ENCODE data around the gene KDM5B. TPM values are rescaled to one million over a fixed set of nuclear protein-coding genes. Genes with fewer than 3 reads are reported as not detected.
"Not testable (repeated sequence)": the region's sequence is repeated elsewhere in the genome, so short reads cannot be mapped to it uniquely, and the experiment has no call there.

Gene KDM5B
- total RNA-seq, 1 donor from 2014 or later, result 93.4 TPM

DNA sequence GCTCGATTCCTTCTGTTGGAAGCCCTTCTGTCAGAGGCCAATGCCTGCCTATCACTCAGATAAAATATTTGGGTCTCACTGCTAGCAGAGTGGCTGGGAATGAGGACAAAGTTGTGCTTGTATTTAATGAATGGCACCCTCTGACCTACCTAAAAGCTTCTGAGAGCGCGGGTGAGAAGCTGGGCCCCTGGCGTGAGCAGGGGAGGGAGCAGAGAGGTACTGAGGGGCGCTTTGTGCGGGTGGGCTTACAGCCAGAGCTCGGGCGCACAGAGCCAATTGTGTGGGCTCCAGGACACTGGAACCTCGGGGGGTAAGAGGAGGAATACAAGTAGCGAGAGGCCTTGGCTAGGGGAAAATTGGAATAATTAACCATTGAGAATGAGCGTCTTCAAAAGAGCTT lies 34.9 kb upstream of the KDM5B start:
- Histone ChIP-seq H3K27me3 (ENCODE audit: control insufficient read depth in 3 of 3, insufficient read depth in 3 of 3, low read length in 3 of 3) (peaks cover 0 to 6% (median 0%) of the 10 kb centered on the region in 3 donors), H3K9me3 (ENCODE audit: control insufficient read depth in 3 of 3, low read length in 3 of 3) (no peaks in the 10 kb centered on the region), H3K27ac (ENCODE audit: low read depth, low read length) (no peak overlapping the region), H3K36me3 (ENCODE audit: control insufficient read depth in 3 of 3, insufficient read depth in 3 of 3, low read length in 3 of 3) (no peaks in the 10 kb centered on the region), H3K4me3 (ENCODE audit: low read length in 3 of 3) (no peak overlapping the region), H3K4me1 (ENCODE audit: control insufficient read depth in 3 of 3, insufficient read depth in 3 of 3, low read length in 3 of 3) (no peaks in the 10 kb centered on the region), H3K9ac (ENCODE audit: low read depth in 1 of 3, low read length in 3 of 3) (no peak overlapping the region)

DNA sequence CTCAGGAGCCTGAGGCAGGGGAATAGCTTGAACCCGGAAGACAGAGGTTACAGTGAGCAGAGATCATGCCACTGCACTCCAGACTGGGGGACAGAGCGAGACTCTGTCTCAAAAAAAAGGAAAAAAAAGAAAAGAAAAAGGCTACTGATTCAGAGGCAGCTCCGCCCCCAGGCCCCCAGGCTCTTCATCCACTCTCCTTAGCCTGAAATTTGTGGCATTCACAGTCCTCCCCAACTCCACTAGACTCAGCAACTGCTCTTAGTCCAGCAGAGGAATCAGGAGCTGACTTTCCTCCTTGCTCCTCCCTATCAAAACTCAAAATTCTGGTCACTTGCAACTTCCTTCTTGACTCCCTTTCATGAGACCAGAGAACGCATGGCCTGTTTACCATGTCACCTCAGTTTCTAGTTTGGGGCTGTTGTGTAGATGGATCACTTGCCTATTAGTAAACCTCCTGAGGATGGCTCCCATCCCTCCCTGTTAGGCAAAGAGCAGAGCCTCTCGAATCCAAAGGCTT lies 29.6 kb upstream of the KDM5B start:
- no peaks in the 10 kb centered on the region for H3K9me3 ChIP-seq (ENCODE audit: control insufficient read depth in 3 of 3, low read length in 3 of 3)
- no peak overlapping the region for H3K27ac ChIP-seq (ENCODE audit: low read depth, low read length)
- no peak overlapping the region for H3K9ac ChIP-seq (ENCODE audit: low read depth in 1 of 3, low read length in 3 of 3)
- no peaks in the 10 kb centered on the region for H3K4me1 ChIP-seq (ENCODE audit: control insufficient read depth in 3 of 3, insufficient read depth in 3 of 3, low read length in 3 of 3)
- H3K27me3 ChIP-seq (ENCODE audit: control insufficient read depth in 3 of 3, insufficient read depth in 3 of 3, low read length in 3 of 3), result peaks cover 0 to 11% (median 9%) of the 10 kb centered on the region in 3 donors
- no peak overlapping the region for H3K4me3 ChIP-seq (ENCODE audit: low read length in 3 of 3)
- no peaks in the 10 kb centered on the region for H3K36me3 ChIP-seq (ENCODE audit: control insufficient read depth in 3 of 3, insufficient read depth in 3 of 3, low read length in 3 of 3)

DNA sequence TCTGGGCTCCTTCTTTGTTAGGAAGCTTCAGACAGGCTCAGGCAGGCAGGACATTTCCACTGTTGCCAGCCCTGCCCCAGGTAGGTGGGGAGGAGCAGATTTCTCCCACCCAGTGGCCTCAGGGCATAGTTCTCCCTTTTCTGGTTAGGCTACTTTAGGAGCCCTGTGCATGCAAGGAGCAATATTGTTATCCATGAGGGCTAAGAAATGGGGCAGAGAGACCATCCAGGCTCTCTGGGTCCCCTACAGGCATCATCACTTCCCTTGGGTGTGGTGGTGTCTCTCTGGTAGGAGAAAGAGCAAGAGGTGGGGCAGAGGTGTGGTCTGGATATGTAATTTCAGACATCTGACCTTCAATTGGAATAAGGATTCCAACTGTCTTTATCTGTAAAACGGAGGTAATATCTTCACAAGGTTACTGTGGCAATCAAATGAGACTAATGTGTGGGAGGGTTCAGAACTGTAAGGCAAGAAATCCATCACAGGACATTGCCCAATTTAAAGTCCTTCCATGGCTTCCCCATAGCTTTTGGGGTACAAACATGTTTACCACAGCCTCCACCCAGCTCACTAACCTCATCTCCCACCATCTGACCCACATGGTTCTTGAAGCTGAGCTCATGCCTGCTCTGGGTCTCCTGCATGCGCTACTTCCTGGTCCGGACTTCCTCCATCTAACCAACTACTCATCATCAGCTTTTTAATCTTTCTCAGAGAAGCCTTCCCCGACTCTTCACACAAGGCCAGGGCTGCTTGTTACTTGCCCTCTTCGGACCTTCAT lies 28.6 kb upstream of the KDM5B start:
- no peaks in the 10 kb centered on the region for H3K9me3 ChIP-seq (ENCODE audit: control insufficient read depth in 3 of 3, low read length in 3 of 3)
- H3K36me3 ChIP-seq (ENCODE audit: control insufficient read depth in 3 of 3, insufficient read depth in 3 of 3, low read length in 3 of 3), result no peaks in the 10 kb centered on the region
- peaks cover 0 to 11% (median 9%) of the 10 kb centered on the region in 3 donors for H3K27me3 ChIP-seq (ENCODE audit: control insufficient read depth in 3 of 3, insufficient read depth in 3 of 3, low read length in 3 of 3)
- H3K4me3 ChIP-seq (ENCODE audit: low read length in 3 of 3), result no peak overlapping the region
- H3K9ac ChIP-seq (ENCODE audit: low read depth in 1 of 3, low read length in 3 of 3), result no peak overlapping the region
- H3K4me1 ChIP-seq (ENCODE audit: control insufficient read depth in 3 of 3, insufficient read depth in 3 of 3, low read length in 3 of 3), result no peaks in the 10 kb centered on the region
- H3K27ac ChIP-seq (ENCODE audit: low read depth, low read length), result no peak overlapping the region

DNA sequence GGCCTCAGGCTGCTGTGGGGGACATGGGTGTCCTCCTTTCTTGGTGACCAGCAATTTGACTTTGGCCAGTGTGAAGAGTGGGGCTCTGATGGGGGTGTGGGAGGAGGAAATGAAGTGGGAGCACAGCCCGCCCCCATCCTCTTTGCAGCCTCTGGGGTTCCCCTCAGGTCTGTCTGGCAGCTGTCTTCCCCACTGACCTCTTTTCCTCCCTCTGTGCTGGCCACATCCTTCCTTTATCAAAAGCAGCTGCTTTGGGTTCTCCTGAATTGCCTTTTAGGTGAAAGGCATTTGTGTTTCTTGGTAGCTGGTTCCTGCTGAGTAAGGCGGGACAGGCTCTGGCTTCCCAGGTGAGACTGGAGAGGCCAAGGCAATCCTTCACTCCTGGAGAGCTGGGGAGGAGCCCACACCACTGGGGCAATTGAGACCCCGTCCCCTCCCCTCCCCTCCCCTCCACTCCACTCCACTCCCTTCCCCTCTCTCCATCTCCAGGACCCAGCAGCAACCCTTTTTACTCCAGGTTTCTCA lies 27.4 kb upstream of the KDM5B start:
- H3K9me3 ChIP-seq (ENCODE audit: control insufficient read depth in 3 of 3, low read length in 3 of 3), result no peaks in the 10 kb centered on the region
- H3K4me1 ChIP-seq (ENCODE audit: control insufficient read depth in 3 of 3, insufficient read depth in 3 of 3, low read length in 3 of 3), result no peaks in the 10 kb centered on the region
- H3K4me3 ChIP-seq (ENCODE audit: low read length in 3 of 3), result no peak overlapping the region
- no peaks in the 10 kb centered on the region for H3K36me3 ChIP-seq (ENCODE audit: control insufficient read depth in 3 of 3, insufficient read depth in 3 of 3, low read length in 3 of 3)
- H3K27ac ChIP-seq (ENCODE audit: low read depth, low read length), result no peak overlapping the region
- no peak overlapping the region for H3K9ac ChIP-seq (ENCODE audit: low read depth in 1 of 3, low read length in 3 of 3)
- peaks cover 0 to 11% (median 9%) of the 10 kb centered on the region in 3 donors for H3K27me3 ChIP-seq (ENCODE audit: control insufficient read depth in 3 of 3, insufficient read depth in 3 of 3, low read length in 3 of 3)

DNA sequence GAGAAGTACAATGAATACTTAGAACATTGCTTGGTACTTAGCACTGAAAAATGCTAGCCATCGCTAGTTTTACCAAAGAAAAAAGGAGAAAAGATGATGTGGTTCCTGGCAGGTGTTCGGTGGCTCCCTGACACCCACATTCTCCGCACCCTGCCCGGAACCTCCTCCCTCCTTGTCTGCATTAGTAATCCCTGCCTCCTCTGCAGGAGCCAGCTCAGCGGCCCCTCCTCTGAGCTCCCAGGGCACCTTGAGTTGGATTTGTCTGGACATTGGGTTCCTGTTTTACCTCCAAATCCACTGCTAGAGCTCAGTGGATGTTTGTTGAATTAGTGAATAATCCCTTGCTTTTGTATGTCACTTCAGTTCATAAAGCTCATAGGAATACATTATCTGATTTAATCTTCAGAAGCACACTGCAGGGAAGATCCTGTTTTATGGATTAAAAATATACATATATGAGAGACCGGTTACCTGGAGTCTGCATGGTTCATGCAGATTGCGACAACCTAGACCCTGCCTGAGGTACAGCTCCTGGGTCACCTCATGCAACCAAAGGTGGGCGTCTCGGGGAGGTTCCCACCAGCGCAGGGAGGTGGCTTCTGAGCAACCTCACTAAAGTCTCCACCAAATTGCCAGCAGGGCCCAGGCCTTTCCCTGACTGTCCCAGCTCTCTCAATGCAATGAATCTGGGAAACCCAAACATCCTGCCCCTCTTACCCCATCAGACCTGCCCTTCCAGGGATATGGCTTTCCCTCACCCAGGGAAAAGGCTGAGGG lies 26.7 kb upstream of the KDM5B start:
- Histone ChIP-seq H3K4me1 (ENCODE audit: control insufficient read depth in 3 of 3, insufficient read depth in 3 of 3, low read length in 3 of 3) (no peaks in the 10 kb centered on the region), H3K9ac (ENCODE audit: low read depth in 1 of 3, low read length in 3 of 3) (no peak overlapping the region), H3K27me3 (ENCODE audit: control insufficient read depth in 3 of 3, insufficient read depth in 3 of 3, low read length in 3 of 3) (peaks cover 0 to 11% (median 9%) of the 10 kb centered on the region in 3 donors), H3K9me3 (ENCODE audit: control insufficient read depth in 3 of 3, low read length in 3 of 3) (no peaks in the 10 kb centered on the region), H3K36me3 (ENCODE audit: control insufficient read depth in 3 of 3, insufficient read depth in 3 of 3, low read length in 3 of 3) (no peaks in the 10 kb centered on the region), H3K27ac (ENCODE audit: low read depth, low read length) (no peak overlapping the region), H3K4me3 (ENCODE audit: low read length in 3 of 3) (no peak overlapping the region)

DNA sequence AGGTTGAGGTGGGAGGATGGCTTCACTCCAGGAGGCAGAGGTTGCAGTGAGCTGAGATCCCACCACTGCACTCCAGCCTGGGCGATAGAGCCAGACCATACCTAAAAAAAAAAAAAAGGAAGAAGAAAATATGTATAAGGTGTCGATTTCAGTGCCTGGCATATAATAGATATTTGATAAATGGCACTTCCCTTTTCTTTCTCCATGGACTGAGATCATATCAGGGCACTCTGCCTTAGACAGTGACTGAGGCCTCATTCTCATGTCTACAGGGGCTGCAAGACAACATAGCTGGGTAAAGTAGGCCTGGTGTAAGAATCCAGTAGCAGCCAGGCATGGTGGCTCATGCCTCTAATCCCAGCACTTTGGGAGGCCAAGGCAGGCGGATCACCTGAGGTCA lies 23.7 kb upstream of the KDM5B start:
- H3K4me3 ChIP-seq (ENCODE audit: low read length in 3 of 3), result no peak overlapping the region
- H3K4me1 ChIP-seq (ENCODE audit: control insufficient read depth in 3 of 3, insufficient read depth in 3 of 3, low read length in 3 of 3), result no peaks in the 10 kb centered on the region
- peaks cover 0 to 9% (median 7%) of the 10 kb centered on the region in 3 donors for H3K27me3 ChIP-seq (ENCODE audit: control insufficient read depth in 3 of 3, insufficient read depth in 3 of 3, low read length in 3 of 3)
- no peak overlapping the region for H3K27ac ChIP-seq (ENCODE audit: low read depth, low read length)
- no peaks in the 10 kb centered on the region for H3K36me3 ChIP-seq (ENCODE audit: control insufficient read depth in 3 of 3, insufficient read depth in 3 of 3, low read length in 3 of 3)
- no peak overlapping the region for H3K9ac ChIP-seq (ENCODE audit: low read depth in 1 of 3, low read length in 3 of 3)
- H3K9me3 ChIP-seq (ENCODE audit: control insufficient read depth in 3 of 3, low read length in 3 of 3), result no peaks in the 10 kb centered on the region

DNA sequence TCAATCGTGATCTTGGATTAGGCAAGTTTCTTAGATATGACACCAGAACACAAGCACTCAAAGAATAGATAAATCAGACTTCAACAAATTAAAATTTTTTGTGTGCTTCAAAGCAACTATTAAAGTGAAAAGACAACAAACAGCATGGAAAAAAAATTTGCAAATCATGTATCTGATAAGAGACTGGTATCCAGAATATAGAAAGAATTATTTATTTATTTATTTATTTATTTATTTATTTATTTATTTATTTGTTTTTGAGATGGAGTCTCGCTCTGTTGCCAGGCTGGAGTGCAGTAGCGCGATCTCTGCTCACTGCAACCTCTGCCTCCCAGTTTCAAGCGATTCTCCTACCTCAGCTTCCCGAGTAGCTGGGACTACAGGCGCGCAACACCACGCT lies 21.0 kb upstream of the KDM5B start:
- not testable (repeated sequence) for H3K4me3 ChIP-seq (ENCODE audit: low read length in 3 of 3); H3K9ac ChIP-seq (ENCODE audit: low read depth in 1 of 3, low read length in 3 of 3); H3K4me1 ChIP-seq (ENCODE audit: control insufficient read depth in 3 of 3, insufficient read depth in 3 of 3, low read length in 3 of 3); H3K27ac ChIP-seq (ENCODE audit: low read depth, low read length); H3K9me3 ChIP-seq (ENCODE audit: control insufficient read depth in 3 of 3, low read length in 3 of 3); H3K36me3 ChIP-seq (ENCODE audit: control insufficient read depth in 3 of 3, insufficient read depth in 3 of 3, low read length in 3 of 3); H3K27me3 ChIP-seq (ENCODE audit: control insufficient read depth in 3 of 3, insufficient read depth in 3 of 3, low read length in 3 of 3)

DNA sequence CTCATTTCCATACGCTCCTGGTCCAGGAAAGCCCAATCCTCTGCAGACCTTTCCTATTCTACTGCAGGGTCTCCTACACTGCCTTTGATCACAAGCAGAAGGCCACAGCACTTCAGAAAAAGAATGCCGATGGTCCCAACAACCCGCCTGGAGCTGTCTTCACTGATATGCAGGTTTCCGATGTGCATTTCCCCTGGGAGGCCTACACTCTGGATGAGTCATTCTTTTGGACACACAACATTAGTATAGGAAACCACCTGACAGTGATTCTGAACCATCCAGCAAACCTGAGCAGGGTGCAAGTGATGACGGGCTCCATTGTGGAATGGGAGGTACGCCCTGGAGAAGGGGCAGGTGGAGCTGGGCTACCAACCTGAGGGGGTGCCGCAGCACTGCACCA lies 17.5 kb upstream of the KDM5B start:
- H3K36me3 ChIP-seq (ENCODE audit: control insufficient read depth in 3 of 3, insufficient read depth in 3 of 3, low read length in 3 of 3), result no peaks in the 10 kb centered on the region
- no peak overlapping the region for H3K9ac ChIP-seq (ENCODE audit: low read depth in 1 of 3, low read length in 3 of 3)
- H3K27me3 ChIP-seq (ENCODE audit: control insufficient read depth in 3 of 3, insufficient read depth in 3 of 3, low read length in 3 of 3), result peaks cover 0 to 3% (median 0%) of the 10 kb centered on the region in 3 donors
- H3K27ac ChIP-seq (ENCODE audit: low read depth, low read length), result no peak overlapping the region
- no peak overlapping the region for H3K4me3 ChIP-seq (ENCODE audit: low read length in 3 of 3)
- no peaks in the 10 kb centered on the region for H3K9me3 ChIP-seq (ENCODE audit: control insufficient read depth in 3 of 3, low read length in 3 of 3)
- no peaks in the 10 kb centered on the region for H3K4me1 ChIP-seq (ENCODE audit: control insufficient read depth in 3 of 3, insufficient read depth in 3 of 3, low read length in 3 of 3)

DNA sequence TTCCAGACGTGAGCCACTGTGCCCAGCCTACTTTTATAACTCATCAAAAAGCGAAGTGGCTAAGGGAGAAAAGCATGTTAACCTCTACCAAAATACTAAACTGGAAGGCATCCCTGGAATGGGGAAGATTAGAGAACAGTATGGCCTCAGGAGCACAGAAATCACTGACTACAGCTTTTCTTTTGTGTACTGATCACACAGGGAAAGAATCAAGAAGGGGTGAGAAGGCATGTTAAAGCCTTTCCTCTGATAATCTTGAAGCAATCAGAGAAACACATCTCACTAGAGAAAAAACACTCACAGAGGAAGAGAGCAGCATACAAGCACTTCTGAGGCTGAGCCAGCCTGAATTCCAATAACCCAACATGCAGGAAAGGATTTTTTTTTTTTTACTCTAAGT lies 13.2 kb upstream of the KDM5B start:
- Histone ChIP-seq H3K4me1 (ENCODE audit: control insufficient read depth in 3 of 3, insufficient read depth in 3 of 3, low read length in 3 of 3) (no peaks in the 10 kb centered on the region), H3K27ac (ENCODE audit: low read depth, low read length) (no peak overlapping the region), H3K9ac (ENCODE audit: low read depth in 1 of 3, low read length in 3 of 3) (no peak overlapping the region), H3K27me3 (ENCODE audit: control insufficient read depth in 3 of 3, insufficient read depth in 3 of 3, low read length in 3 of 3) (peaks cover 0 to 3% (median 0%) of the 10 kb centered on the region in 3 donors), H3K9me3 (ENCODE audit: control insufficient read depth in 3 of 3, low read length in 3 of 3) (no peaks in the 10 kb centered on the region), H3K4me3 (ENCODE audit: low read length in 3 of 3) (no peak overlapping the region), H3K36me3 (ENCODE audit: control insufficient read depth in 3 of 3, insufficient read depth in 3 of 3, low read length in 3 of 3) (no peaks in the 10 kb centered on the region)

DNA sequence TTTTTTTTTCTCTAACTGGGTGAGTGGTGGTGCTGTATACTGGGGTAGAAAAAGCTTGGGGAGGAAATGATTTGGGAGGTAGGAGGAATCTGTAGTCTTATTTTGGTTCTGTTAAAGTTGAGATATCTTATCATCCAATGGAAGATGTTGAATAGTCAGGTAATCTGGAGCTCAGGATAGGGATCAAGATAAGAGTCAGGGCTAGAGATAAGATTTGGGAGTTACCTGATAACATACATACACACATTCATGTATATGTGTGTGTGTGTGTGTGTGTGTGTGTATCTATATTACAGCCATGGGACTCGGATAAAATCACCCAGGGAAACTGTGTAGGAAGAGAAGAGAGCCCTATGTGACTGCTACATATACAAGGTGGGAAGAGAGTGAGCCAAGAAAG lies 10.6 kb upstream of the KDM5B start:
- Histone ChIP-seq H3K36me3 (ENCODE audit: control insufficient read depth in 3 of 3, insufficient read depth in 3 of 3, low read length in 3 of 3) (no peaks in the 10 kb centered on the region), H3K27ac (ENCODE audit: low read depth, low read length) (no peak overlapping the region), H3K27me3 (ENCODE audit: control insufficient read depth in 3 of 3, insufficient read depth in 3 of 3, low read length in 3 of 3) (no peaks in the 10 kb centered on the region), H3K9me3 (ENCODE audit: control insufficient read depth in 3 of 3, low read length in 3 of 3) (no peaks in the 10 kb centered on the region), H3K4me3 (ENCODE audit: low read length in 3 of 3) (no peak overlapping the region), H3K4me1 (ENCODE audit: control insufficient read depth in 3 of 3, insufficient read depth in 3 of 3, low read length in 3 of 3) (no peaks in the 10 kb centered on the region), H3K9ac (ENCODE audit: low read depth in 1 of 3, low read length in 3 of 3) (no peak overlapping the region)

Measured in skeletal muscle tissue (tissue), 4 donors.